ENCODE measurements around the gene SPATS2L.
A peak's percentile ranks its signal among the peaks of the same experiment; 100 is the strongest.

SPATS2L gene

DNA sequence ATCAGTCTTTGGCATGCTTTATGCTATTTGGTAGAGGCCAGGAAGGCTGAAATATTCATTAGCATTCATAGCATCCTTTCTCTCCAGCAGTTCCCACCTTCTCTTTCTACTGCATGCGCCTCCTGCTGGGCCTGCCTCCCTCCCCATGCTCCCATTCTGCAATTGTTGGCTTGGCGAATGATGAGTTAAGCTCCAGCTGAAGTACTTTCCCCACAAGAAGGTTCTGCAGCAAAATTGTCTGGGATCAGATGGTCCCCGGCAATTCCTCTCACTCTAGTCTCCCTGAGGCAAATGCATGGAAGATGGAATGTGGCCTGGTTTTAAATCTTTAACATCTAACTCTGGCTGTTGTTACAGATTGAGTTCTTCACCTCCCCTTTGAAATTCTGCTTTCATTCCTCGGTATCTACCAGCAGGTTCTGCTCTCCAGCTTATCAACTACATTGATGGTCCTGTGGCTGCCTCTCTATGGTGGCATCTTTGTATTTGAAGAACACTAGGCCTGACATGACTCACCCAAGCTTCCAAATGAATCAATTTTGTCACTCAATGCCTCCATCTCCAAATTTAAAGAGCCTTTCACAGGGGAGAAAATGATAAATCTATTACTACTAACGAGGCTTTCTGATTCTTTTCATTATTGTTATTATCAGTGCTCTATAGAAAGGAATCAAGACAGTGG lies 147.5 kb downstream of the SPATS2L start:
- FAIRE-seq, result no peak
- TF ChIP-seq TAF1 (IDR thresholded peaks at IDR 0.05; ENCODE audit: borderline replicate concordance, low read depth, low read length) (no peak), POLR2A (IDR thresholded peaks at IDR 0.05; ENCODE audit: low read depth, low read length) (no peak), POLR2AphosphoS5 (IDR thresholded peaks at IDR 0.05; ENCODE audit: low read depth, low read length) (no peak)
- DNase-seq (ENCODE audit: insufficient read length), result no peak

- TF ChIP-seq TAF1 (IDR thresholded peaks at IDR 0.05; ENCODE audit: borderline replicate concordance, low read depth, low read length) (no peak), POLR2AphosphoS5 (IDR thresholded peaks at IDR 0.05; ENCODE audit: low read depth, low read length) (no peak), POLR2A (IDR thresholded peaks at IDR 0.05; ENCODE audit: low read depth, low read length) (no peak)
- DNase-seq (ENCODE audit: insufficient read length) (no peak), FAIRE-seq (peak; percentile 78)
Measured at GRCh38 chr2:200454927-200455801, 148.7 kb downstream of the SPATS2L start.

GRCh38 chr2:200455958-200456421 lies 149.5 kb downstream of the SPATS2L start:
- DNase-seq (ENCODE audit: insufficient read length) (no peak), FAIRE-seq (peak; percentile 82)
- TF ChIP-seq TAF1 (IDR thresholded peaks at IDR 0.05; ENCODE audit: borderline replicate concordance, low read depth, low read length) (no peak), POLR2AphosphoS5 (IDR thresholded peaks at IDR 0.05; ENCODE audit: low read depth, low read length) (no peak), POLR2A (IDR thresholded peaks at IDR 0.05; ENCODE audit: low read depth, low read length) (no peak)

- FAIRE-seq, result no peak
Measured at GRCh38 chr2:200456567-200456966, 150.1 kb downstream of the SPATS2L start.

DNA sequence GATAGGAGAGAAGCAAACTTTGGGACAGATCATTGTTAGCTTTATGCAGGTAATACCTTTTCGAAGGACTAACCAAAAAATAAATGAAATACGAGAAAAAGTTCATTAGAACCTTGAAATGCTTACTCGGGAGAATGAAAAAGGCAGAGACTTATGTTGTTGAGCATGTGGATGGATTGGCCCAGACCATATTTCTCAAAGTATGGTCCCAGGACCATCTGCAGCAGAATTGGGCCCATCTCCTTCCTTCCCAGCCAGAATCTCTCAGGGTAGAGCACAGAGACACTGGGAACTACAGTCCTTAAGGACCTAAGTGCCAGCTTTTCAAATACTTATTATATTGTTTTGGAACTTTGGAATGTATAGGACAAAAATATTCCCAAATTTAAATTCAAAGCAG lies 152.6 kb downstream of the SPATS2L start:
- TF ChIP-seq TAF1 (IDR thresholded peaks at IDR 0.05; ENCODE audit: borderline replicate concordance, low read depth, low read length) (no peak), POLR2AphosphoS5 (IDR thresholded peaks at IDR 0.05; ENCODE audit: low read depth, low read length) (no peak), POLR2A (IDR thresholded peaks at IDR 0.05; ENCODE audit: low read depth, low read length) (no peak)
- no peak for DNase-seq (ENCODE audit: insufficient read length)
- FAIRE-seq, result no peak

More at GRCh38 chr2:200456567-200456966, 150.1 kb downstream of the SPATS2L start:
- no peak for DNase-seq (ENCODE audit: insufficient read length)
- TF ChIP-seq POLR2A (IDR thresholded peaks at IDR 0.05; ENCODE audit: low read depth, low read length) (no peak), TAF1 (IDR thresholded peaks at IDR 0.05; ENCODE audit: borderline replicate concordance, low read depth, low read length) (no peak), POLR2AphosphoS5 (IDR thresholded peaks at IDR 0.05; ENCODE audit: low read depth, low read length) (no peak)

- FAIRE-seq, result no peak
- TF ChIP-seq POLR2A (IDR thresholded peaks at IDR 0.05; ENCODE audit: low read depth, low read length), result no peak
- TF ChIP-seq POLR2AphosphoS5 (IDR thresholded peaks at IDR 0.05; ENCODE audit: low read depth, low read length), result no peak
- TF ChIP-seq TAF1 (IDR thresholded peaks at IDR 0.05; ENCODE audit: borderline replicate concordance, low read depth, low read length), result no peak
- DNase-seq (ENCODE audit: insufficient read length), result no peak
Measured at GRCh38 chr2:200461846-200462710, 155.6 kb downstream of the SPATS2L start.

- FAIRE-seq (peak; percentile 9), DNase-seq (ENCODE audit: insufficient read length) (no peak)
- TF ChIP-seq POLR2A (IDR thresholded peaks at IDR 0.05; ENCODE audit: low read depth, low read length) (no peak), POLR2AphosphoS5 (IDR thresholded peaks at IDR 0.05; ENCODE audit: low read depth, low read length) (no peak), TAF1 (IDR thresholded peaks at IDR 0.05; ENCODE audit: borderline replicate concordance, low read depth, low read length) (no peak)
Measured at GRCh38 chr2:200463452-200463851, 157.0 kb downstream of the SPATS2L start.

GRCh38 chr2:200466425-200467418 lies 160.2 kb downstream of the SPATS2L start:
- DNase-seq (ENCODE audit: insufficient read length) (no peak), FAIRE-seq (no peak)
- TF ChIP-seq POLR2A (IDR thresholded peaks at IDR 0.05; ENCODE audit: low read depth, low read length), result no peak
- TF ChIP-seq TAF1 (IDR thresholded peaks at IDR 0.05; ENCODE audit: borderline replicate concordance, low read depth, low read length), result no peak
- no peak for TF ChIP-seq POLR2AphosphoS5 (IDR thresholded peaks at IDR 0.05; ENCODE audit: low read depth, low read length)

GRCh38 chr2:200467806-200468681 lies 161.6 kb downstream of the SPATS2L start:
- DNase-seq (ENCODE audit: insufficient read length) (no peak), FAIRE-seq (no peak)
- TF ChIP-seq POLR2A (IDR thresholded peaks at IDR 0.05; ENCODE audit: low read depth, low read length) (no peak), POLR2AphosphoS5 (IDR thresholded peaks at IDR 0.05; ENCODE audit: low read depth, low read length) (no peak), TAF1 (IDR thresholded peaks at IDR 0.05; ENCODE audit: borderline replicate concordance, low read depth, low read length) (no peak)

All from GM12892 (cell line).